ENCODE data around the gene GSC.

GRCh38 chr14:94769391-94770250 is at the start of gene GSC:
- no peak for TF ChIP-seq CTCF (conservative IDR thresholded peaks at IDR 0.05; ENCODE audit: low read depth, low read length)
- no peak for TF ChIP-seq RFX5 (IDR thresholded peaks at IDR 0.05; ENCODE audit: low read depth, low read length)

Measured in IMR-90 (cell line).